ENCODE measurements around the gene TASP1.

DNA sequence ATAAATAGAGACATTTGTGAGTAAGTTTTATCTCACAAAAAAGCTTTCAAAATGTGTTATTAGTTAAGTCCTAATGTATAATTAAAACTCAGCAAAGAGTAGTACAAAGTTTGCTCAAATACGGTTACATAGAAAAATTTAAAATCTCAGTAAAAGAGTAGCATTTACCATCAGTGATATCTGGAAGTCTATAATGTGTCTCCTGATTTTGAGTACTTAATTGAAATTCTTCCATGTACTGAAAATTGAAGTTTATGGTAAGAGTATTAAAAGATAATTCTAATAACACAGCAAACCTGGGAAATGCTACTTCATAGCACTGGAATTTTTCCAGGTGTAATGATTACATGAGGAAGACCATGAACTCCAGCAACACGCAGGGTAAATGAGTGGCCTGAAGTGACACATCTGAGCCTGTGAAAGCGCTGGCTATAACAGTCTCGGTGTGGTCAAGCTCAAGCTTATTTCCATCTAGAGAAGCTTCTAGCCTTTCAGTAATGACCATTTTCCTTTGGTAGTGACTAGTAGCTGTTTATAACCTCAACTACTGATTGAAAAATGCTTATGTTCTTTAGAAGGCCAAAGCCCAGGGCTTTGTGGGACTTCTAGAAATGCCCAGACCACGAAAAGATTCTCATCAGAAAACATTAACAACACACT, 214.4 kb downstream of the TASP1 start:
- TF ChIP-seq, protein P1, sequence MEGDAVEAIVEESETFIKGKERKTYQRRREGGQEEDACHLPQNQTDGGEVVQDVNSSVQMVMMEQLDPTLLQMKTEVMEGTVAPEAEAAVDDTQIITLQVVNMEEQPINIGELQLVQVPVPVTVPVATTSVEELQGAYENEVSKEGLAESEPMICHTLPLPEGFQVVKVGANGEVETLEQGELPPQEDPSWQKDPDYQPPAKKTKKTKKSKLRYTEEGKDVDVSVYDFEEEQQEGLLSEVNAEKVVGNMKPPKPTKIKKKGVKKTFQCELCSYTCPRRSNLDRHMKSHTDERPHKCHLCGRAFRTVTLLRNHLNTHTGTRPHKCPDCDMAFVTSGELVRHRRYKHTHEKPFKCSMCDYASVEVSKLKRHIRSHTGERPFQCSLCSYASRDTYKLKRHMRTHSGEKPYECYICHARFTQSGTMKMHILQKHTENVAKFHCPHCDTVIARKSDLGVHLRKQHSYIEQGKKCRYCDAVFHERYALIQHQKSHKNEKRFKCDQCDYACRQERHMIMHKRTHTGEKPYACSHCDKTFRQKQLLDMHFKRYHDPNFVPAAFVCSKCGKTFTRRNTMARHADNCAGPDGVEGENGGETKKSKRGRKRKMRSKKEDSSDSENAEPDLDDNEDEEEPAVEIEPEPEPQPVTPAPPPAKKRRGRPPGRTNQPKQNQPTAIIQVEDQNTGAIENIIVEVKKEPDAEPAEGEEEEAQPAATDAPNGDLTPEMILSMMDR (conservative IDR thresholded peaks at IDR 0.05; ENCODE audit: low read depth, low read length): no peak
- no peak for TF ChIP-seq EZH2phosphoT487 (IDR thresholded peaks at IDR 0.05; ENCODE audit: borderline replicate concordance, low read length)
